Measurements from ENCODE around the gene NDP.
A peak's percentile ranks its signal among the peaks of the same experiment; 100 is the strongest.

The NDP gene

DNA sequence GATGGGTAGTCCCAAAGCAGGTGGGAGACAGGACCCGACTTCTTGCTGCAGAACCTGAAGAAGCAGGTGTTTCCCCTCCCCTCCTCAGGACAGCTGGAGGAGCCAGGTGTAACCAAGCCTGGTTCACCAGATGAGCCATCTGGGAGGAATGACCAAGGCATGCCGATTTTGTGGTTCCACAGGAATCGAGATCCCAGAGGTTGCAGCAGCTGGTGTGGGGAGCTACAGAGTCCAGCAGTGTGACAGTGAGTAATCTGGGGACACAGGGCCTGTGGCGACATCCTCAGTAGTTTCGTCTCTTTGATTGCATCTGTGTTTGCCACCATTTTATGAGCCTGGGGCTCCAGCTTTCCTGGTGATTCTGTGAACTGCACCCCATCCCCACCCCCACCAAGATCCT is 2.6 kb upstream of the NDP start:
- H3K4me3 Mint-ChIP-seq: no peak overlapping the region
- no peaks in the 10 kb centered on the region for H3K36me3 Mint-ChIP-seq (ENCODE audit: low read depth)
- H3K27ac Mint-ChIP-seq: no peak overlapping the region
- TF ChIP-seq, protein P1, sequence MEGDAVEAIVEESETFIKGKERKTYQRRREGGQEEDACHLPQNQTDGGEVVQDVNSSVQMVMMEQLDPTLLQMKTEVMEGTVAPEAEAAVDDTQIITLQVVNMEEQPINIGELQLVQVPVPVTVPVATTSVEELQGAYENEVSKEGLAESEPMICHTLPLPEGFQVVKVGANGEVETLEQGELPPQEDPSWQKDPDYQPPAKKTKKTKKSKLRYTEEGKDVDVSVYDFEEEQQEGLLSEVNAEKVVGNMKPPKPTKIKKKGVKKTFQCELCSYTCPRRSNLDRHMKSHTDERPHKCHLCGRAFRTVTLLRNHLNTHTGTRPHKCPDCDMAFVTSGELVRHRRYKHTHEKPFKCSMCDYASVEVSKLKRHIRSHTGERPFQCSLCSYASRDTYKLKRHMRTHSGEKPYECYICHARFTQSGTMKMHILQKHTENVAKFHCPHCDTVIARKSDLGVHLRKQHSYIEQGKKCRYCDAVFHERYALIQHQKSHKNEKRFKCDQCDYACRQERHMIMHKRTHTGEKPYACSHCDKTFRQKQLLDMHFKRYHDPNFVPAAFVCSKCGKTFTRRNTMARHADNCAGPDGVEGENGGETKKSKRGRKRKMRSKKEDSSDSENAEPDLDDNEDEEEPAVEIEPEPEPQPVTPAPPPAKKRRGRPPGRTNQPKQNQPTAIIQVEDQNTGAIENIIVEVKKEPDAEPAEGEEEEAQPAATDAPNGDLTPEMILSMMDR (IDR thresholded peaks at IDR 0.05; ENCODE audit: unreplicated experiment in 3 of 3): no peak
- H3K4me1 Mint-ChIP-seq: peaks cover 8% of the 10 kb centered on the region
- H3K9me3 Mint-ChIP-seq: peaks cover 8% of the 10 kb centered on the region
- H3K27me3 Mint-ChIP-seq (ENCODE audit: low read depth): peaks cover 27% of the 10 kb centered on the region

DNA sequence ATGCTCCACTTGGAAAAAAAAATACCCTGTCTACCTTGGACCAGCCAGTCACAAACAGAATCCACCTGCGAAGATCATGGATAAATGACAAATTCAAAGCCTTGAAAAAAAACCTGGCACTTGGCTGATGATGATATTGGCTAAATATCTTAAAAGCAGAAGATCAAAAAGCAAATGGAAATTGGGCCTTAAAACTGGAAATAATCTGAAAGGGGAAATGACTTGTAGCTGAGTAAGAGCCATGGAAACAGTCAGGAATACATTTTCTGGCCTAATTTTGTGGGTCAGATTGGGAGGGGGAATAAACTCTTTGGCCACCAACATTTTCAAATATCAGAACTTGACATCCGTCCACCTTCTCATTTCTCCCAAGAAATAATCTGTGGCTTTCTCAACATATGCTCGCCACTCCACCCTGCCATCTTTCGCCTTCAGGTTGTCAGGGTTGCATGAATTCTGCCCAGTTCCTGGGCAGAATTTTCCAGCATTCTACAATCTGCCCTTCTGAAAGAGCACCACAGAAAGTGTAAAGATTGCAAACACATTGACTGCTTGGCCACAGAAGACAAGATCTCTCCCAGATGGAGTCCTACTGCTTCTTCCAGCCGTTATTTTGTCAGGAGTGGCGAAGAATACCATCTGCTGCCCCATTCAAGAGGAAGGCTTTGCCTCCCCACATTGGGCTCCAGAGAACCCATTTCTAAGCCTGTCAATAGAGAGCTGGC is 1.7 kb upstream of the NDP start:
- peaks cover 8% of the 10 kb centered on the region for H3K9me3 Mint-ChIP-seq
- no peaks in the 10 kb centered on the region for H3K36me3 Mint-ChIP-seq (ENCODE audit: low read depth)
- H3K4me1 Mint-ChIP-seq: peaks cover 11% of the 10 kb centered on the region
- TF ChIP-seq, protein P1 (IDR thresholded peaks at IDR 0.05; ENCODE audit: unreplicated experiment in 3 of 3): no peak
- H3K27ac Mint-ChIP-seq: no peak overlapping the region
- peaks cover 30% of the 10 kb centered on the region for H3K27me3 Mint-ChIP-seq (ENCODE audit: low read depth)
- no peak overlapping the region for H3K4me3 Mint-ChIP-seq

DNA sequence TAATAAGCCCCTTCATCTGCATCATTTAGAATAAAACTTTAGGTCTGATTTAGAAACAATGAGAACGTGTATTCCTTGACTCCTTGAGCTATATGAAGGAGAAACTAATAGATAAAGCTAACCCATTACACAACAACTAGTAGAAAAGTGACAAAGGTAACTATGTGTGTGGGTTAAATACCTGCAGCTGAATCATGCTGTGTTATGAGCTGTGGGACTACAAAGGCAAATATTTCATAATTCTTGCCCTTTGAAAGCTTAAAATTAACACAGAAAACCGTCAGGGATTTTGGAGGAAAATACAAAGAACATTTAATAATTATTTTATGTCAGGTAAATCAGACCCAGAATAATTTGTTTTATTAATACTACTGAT is 898 bp upstream of the NDP start:
- H3K9me3 Mint-ChIP-seq: peaks cover 3% of the 10 kb centered on the region
- TF ChIP-seq, protein P1 (IDR thresholded peaks at IDR 0.05; ENCODE audit: unreplicated experiment in 3 of 3): no peak
- H3K36me3 Mint-ChIP-seq (ENCODE audit: low read depth): no peaks in the 10 kb centered on the region
- H3K4me1 Mint-ChIP-seq: peaks cover 18% of the 10 kb centered on the region
- peak overlapping the region in 1 of 3 experiments; percentile 62 for H3K27ac Mint-ChIP-seq
- H3K4me3 Mint-ChIP-seq: peak overlapping the region; percentile 83 to 90 (median 85)
- H3K27me3 Mint-ChIP-seq (ENCODE audit: low read depth): peaks cover 30% of the 10 kb centered on the region

DNA sequence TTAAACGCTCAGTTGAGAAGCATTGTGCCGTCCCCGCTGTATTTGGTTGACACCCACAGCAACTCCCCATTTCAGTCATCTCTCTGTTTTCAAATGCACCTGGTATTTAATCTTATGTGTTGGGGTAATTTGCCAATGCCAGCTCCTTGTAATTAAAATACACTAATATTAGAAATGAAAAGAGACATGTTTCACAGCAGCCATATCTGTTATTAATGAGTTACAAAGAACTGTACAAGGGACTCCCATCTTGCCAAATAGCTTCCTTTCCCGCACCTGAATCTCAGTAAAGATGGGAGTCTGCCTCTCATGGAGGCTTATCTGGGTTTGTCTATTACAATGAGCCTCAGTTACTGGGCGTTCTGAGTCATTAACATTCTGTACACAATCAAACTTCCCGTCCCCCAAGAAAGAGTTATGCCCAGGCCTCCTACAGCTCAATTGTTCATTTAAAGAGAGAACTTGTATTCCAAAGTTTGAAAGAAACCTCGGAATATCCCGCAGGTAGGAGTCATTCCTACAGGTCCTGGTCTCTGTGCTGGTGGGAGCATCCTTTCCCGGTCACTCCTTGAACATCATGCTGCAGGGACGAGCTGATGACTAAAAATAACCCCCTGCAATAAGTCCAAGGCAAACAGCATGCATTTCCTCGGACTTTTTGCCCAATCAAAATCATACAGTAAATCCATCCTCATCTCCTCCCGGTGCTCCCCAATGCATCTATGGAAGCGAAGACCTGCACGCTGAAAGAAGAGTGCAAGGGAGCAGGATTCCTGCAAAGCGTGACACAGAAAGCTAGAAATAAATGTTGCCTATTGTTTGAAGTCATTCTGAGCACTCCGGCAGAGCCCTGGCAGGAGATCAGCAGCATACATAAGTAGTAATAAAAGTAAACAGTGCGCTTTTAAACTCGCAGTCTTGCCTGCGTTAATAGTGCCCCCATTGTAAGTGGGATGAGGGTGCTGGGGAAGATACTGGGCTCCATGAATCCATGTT is 926 bp downstream of the NDP start:
- H3K4me3 Mint-ChIP-seq: peak overlapping the region; percentile 83 to 90 (median 85)
- peak overlapping the region; percentile 5 to 62 (median 15) for H3K27ac Mint-ChIP-seq
- no peaks in the 10 kb centered on the region for H3K36me3 Mint-ChIP-seq (ENCODE audit: low read depth)
- peaks cover 18% of the 10 kb centered on the region for H3K4me1 Mint-ChIP-seq
- H3K27me3 Mint-ChIP-seq (ENCODE audit: low read depth): peaks cover 30% of the 10 kb centered on the region
- TF ChIP-seq, protein P1 (IDR thresholded peaks at IDR 0.05; ENCODE audit: unreplicated experiment in 3 of 3): no peak
- H3K9me3 Mint-ChIP-seq: no peaks in the 10 kb centered on the region

DNA sequence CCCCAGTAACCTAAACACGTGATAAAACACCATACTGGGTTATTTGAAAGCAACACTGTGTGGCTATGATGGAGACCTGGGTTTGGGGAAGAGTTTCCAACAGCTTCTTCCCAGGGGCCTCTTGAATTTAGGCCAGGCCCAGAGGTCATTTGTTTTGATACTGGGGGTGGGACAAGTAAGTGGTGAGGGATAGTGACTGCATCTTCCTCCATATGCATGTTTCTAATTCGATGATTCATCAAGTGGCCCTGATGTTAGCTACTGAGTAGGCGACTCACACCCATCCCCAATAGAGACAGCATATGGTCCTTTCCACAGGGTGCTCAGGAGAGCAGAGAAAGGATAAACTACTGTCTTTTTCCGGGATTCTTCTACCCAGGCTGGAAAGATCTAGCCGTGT is 2.7 kb downstream of the NDP start:
- Mint-ChIP-seq H3K9me3 (no peaks in the 10 kb centered on the region), H3K36me3 (ENCODE audit: low read depth) (no peaks in the 10 kb centered on the region), H3K4me3 (no peak overlapping the region), H3K27me3 (ENCODE audit: low read depth) (peaks cover 30% of the 10 kb centered on the region), H3K4me1 (peaks cover 18% of the 10 kb centered on the region), H3K27ac (no peak overlapping the region)
- TF ChIP-seq, protein P1 (IDR thresholded peaks at IDR 0.05; ENCODE audit: unreplicated experiment in 3 of 3): no peak
